Activated T-cell treated with anti-CD3 and anti-CD28 coated beads, Interleukin-2, amount 50 U/mL, for 4 hours (primary cell): ENCODE measurements around the gene RSPO3. TPM values are rescaled to one million over a fixed set of nuclear protein-coding genes. Genes with fewer than 3 reads are reported as not detected.
"Not testable (repeated sequence)": the region's sequence is repeated elsewhere in the genome, so short reads cannot be mapped to it uniquely, and the experiment has no call there.

ENCODE experiments used
- ATAC-seq, 2 donors: fragments of 200-7000 bp; cut with Tn5 transposase; one replicate each; pipeline ENCODE4 v1.10.0; 2021
- DNase-seq: peaks from one replicate; pipeline ENCODE4 v3.0.0-alpha.2; 2020
- H3K27me3 Mint-ChIP-seq: one replicate; pipeline ENCODE4 v1.8.0; 2021; ENCODE audit warnings: low read depth, mixed read lengths
- H3K36me3 Mint-ChIP-seq: one replicate; pipeline ENCODE4 v1.8.0; 2022; ENCODE audit warnings: mixed read lengths; ENCODE audit not compliant: insufficient read depth
- H3K4me1 Mint-ChIP-seq: one replicate; pipeline ENCODE4 v1.8.0; 2021; ENCODE audit warnings: low read depth, mixed read lengths
- H3K4me3 Mint-ChIP-seq: one replicate; pipeline ENCODE4 v1.8.0; 2021; ENCODE audit warnings: mild to moderate bottlenecking, moderate library complexity, mixed read lengths
- H3K9me3 Mint-ChIP-seq: one replicate; pipeline ENCODE4 v1.8.0; 2021; ENCODE audit warnings: mixed read lengths
- total RNA-seq, 3 donors: library from RNA; stranded (reverse); gene quantifications; one replicate each; pipeline ENCODE4 v1.2.1, GENCODE V29; 2021

Gene RSPO3
- total RNA-seq, 3 donors from 2014 or later: not detected

DNA sequence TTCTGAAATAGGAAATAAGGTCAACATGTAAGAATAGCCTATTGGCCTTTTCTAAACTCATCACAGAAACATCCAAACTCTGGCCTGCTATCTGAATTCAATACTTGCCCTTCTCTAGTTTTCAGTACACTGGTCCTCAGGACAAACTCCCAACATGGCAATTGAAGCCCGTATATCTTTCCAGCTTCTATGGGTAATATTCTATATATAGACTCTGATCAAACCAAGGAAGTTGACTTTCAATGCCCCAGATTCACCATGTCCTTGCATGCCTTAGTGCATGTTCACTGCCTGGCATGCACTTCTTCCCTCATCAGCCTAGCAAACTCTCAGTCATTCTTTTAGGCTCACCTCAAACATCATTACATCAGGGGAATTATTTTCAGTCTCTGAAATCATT is 73.2 kb downstream of the RSPO3 start:
- DNase-seq (no peak), ATAC-seq (no peak)
- Mint-ChIP-seq H3K9me3 (no peaks in the 10 kb centered on the region), H3K4me3 (no peak overlapping the region), H3K27me3 (peaks cover 3% of the 10 kb centered on the region), H3K4me1 (no peaks in the 10 kb centered on the region), H3K36me3 (no peaks in the 10 kb centered on the region)

DNA sequence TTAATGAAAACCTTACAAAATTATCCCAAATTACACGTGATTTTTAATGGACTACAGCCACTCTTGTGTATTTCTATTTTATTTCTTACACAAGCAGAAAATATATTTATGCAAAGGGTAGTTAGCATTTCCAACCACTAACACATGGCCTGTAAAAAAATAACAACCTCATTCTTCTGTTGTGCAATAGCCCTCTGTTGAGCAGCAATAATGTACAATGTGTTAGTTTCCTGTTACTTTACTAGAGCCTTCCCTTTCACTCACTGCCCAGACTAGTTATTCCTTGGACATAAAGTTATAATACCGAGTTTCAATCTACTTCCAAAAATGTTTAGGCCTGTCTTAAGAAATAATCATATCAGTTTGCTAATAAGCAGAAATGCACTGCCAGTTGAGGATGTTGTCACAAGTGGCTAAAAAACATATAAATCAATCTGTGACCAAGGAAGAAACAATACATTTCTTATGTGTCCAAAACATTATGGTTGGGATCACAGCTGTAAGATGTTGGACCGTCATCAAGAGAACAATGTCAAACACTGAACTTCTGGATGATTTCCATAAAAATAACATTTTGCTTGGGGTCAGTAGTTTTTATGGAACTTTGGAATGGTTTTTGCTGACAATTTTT is 74.6 kb downstream of the RSPO3 start:
- Mint-ChIP-seq H3K27me3 (peaks cover 6% of the 10 kb centered on the region), H3K4me1 (no peaks in the 10 kb centered on the region), H3K4me3 (no peak overlapping the region), H3K36me3 (no peaks in the 10 kb centered on the region), H3K9me3 (no peaks in the 10 kb centered on the region)
- DNase-seq (no peak), ATAC-seq (no peak)

DNA sequence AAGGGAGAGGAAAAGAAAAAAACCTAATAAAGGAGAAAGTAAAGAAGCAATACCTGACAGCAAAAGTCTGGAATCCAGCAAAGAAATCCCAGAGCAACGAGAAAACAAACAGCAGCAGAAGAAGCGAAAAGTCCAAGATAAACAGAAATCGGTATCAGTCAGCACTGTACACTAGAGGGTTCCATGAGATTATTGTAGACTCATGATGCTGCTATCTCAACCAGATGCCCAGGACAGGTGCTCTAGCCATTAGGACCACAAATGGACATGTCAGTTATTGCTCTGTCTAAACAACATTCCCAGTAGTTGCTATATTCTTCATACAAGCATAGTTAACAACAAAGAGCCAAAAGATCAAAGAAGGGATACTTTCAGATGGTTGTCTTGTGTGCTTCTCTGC is 77.4 kb downstream of the RSPO3 start:
- Mint-ChIP-seq H3K9me3 (no peaks in the 10 kb centered on the region), H3K36me3 (no peaks in the 10 kb centered on the region), H3K27me3 (peaks cover 16% of the 10 kb centered on the region), H3K4me3 (no peak overlapping the region), H3K4me1 (no peaks in the 10 kb centered on the region)
- ATAC-seq: no peak
- no peak for DNase-seq

DNA sequence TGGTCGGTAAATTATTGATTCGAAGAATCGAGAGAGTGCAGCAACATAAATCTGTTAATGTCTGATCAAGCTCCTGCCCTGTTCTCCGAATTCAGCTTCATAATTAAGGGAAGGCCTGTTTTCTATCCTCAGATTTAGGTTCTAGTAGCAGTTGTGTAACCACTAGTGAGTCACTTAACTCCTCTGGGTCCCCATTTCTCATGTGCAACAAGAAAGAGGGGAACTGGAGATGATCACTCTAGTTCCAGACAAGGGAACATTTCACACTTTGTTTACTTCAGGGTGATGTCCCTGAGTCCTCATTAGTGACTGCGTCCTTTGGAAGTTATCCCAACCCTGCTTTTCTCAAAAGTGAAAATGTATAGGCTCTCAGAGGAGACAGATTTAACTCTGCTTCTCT is 80.1 kb downstream of the RSPO3 start:
- Mint-ChIP-seq H3K27me3 (peaks cover 24% of the 10 kb centered on the region), H3K9me3 (no peaks in the 10 kb centered on the region), H3K4me1 (no peaks in the 10 kb centered on the region), H3K36me3 (no peaks in the 10 kb centered on the region), H3K4me3 (no peak overlapping the region)
- ATAC-seq (no peak), DNase-seq (no peak)

DNA sequence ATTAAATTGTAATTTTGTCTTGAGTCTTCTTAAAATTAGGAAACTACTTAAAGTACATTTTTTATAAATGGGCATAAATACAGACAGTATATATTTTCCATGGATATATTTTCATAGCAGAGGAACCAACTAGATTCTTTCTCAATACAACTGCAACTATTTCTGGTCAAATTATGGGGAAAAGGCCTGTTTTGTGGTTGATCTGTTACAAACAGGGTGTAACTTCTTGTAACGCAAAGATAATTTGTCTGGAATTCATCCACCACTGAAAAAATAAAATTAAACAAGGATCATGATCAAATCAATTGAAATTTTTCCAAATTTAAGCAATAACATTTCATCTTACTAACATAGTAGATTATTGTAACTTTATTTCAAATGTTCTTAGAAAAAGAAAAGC is 81.0 kb downstream of the RSPO3 start:
- ATAC-seq (no peak), DNase-seq (no peak)
- Mint-ChIP-seq H3K4me1 (no peaks in the 10 kb centered on the region), H3K9me3 (no peaks in the 10 kb centered on the region), H3K4me3 (no peak overlapping the region), H3K36me3 (no peaks in the 10 kb centered on the region), H3K27me3 (peaks cover 23% of the 10 kb centered on the region)

DNA sequence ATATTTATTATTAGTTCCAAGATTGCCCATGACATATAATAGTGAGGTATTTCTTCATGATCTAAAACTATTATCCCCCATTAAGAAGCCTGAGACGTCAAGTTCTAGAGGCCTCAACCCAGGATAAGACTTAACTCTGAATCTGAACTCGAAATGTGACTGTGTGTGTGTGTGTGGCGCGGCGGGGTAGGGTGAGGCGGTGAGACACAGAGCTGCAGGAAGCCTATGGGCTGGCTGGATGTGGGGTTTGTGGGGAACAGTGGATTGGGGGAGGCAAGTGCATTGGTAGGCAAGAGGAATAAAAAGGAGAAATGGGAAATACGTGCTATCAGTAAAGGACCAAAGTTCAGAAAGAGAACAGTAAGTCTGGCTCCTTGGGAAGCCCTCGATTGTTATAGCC is 81.6 kb downstream of the RSPO3 start:
- Mint-ChIP-seq H3K9me3 (no peaks in the 10 kb centered on the region), H3K27me3 (peaks cover 25% of the 10 kb centered on the region), H3K4me3 (no peak overlapping the region), H3K4me1 (no peaks in the 10 kb centered on the region), H3K36me3 (no peaks in the 10 kb centered on the region)
- DNase-seq: no peak
- ATAC-seq: no peak

DNA sequence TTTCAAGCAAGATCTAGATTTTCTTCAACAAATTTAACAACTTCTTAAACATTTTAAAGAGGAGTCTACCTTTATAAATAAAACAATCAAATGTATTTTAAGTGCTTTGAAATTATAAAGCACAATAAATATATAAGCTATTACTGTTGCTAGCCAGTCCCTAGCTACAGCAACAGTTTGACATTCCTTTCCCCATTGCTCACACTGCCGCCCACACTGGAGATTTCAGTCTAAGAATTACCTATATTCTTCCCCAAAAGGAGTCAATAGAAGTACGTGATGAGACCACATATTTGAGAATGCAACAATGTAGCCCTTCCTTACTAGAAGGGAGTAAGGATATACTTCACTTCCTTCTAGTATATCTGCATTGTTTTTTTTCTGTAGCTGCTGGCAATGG is 82.8 kb downstream of the RSPO3 start:
- no peak for DNase-seq
- Mint-ChIP-seq H3K4me1 (no peaks in the 10 kb centered on the region), H3K4me3 (no peak overlapping the region), H3K27me3 (peaks cover 26% of the 10 kb centered on the region), H3K9me3 (no peaks in the 10 kb centered on the region), H3K36me3 (no peaks in the 10 kb centered on the region)
- ATAC-seq: no peak

DNA sequence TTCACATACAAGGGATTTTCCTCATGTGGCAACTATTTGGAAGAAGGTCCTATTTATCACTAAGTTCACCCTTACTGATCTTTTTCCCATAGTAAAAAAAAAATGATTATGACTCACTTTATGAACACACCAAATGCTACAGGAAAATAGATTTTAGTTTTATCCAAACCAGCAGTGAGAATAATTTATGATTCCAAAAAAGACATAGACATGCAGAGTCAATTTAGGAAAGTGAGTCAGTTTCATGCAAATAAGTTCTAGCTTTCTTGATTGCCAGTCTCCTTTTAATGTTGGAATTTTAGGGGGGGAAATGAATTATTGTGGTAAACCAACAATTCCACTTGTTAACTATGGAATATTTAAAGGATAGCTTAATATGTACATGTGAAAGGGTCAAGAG is 84.2 kb downstream of the RSPO3 start:
- DNase-seq: no peak
- no peak for ATAC-seq
- H3K27me3 Mint-ChIP-seq: peaks cover 25% of the 10 kb centered on the region
- no peaks in the 10 kb centered on the region for H3K9me3 Mint-ChIP-seq
- H3K4me3 Mint-ChIP-seq: no peak overlapping the region
- no peaks in the 10 kb centered on the region for H3K36me3 Mint-ChIP-seq
- H3K4me1 Mint-ChIP-seq: no peaks in the 10 kb centered on the region

DNA sequence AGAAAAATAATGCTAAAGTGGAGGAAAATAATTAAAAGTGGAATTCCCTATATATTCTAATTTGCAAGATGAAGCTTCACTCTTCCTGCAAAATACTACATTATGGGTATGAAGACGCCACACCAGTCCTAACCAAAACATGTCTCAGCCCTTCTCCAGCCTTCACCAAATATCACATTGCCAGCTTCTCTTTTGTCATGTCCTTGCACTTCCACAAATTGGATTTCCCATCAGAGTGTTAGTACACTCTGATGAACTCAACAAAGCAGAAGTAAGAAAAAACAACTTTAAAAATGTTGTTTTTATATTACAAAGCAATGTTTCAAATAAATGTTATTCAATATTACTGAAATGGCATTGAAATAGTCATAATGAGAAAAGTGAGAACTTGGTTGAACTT is 85.8 kb downstream of the RSPO3 start:
- no peaks in the 10 kb centered on the region for H3K36me3 Mint-ChIP-seq
- no peak overlapping the region for H3K4me3 Mint-ChIP-seq
- ATAC-seq (no peak), DNase-seq (no peak)
- no peaks in the 10 kb centered on the region for H3K4me1 Mint-ChIP-seq
- no peaks in the 10 kb centered on the region for H3K9me3 Mint-ChIP-seq
- peaks cover 33% of the 10 kb centered on the region for H3K27me3 Mint-ChIP-seq

DNA sequence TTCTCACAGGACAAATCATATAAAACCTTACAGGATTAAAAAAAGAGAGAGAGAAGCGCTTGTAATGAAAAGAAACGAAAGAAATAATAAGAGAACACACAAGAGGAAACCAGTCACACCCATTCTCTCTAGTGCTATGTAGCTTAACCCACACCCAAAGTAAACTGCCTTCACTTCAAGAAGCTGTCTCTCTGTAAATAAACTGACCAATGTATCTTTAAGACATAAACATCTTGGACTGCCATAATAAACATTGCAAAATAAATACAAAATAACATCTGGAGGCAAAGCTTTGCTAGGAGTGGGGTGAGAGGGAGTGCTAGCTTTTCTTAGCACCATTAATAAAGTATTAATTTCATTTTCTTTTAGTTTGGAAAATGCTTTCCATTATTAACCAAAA is 86.6 kb downstream of the RSPO3 start:
- Mint-ChIP-seq H3K36me3 (no peaks in the 10 kb centered on the region), H3K4me1 (no peaks in the 10 kb centered on the region), H3K9me3 (no peaks in the 10 kb centered on the region), H3K27me3 (peaks cover 26% of the 10 kb centered on the region), H3K4me3 (no peak overlapping the region)
- DNase-seq (no peak), ATAC-seq (no peak)

DNA sequence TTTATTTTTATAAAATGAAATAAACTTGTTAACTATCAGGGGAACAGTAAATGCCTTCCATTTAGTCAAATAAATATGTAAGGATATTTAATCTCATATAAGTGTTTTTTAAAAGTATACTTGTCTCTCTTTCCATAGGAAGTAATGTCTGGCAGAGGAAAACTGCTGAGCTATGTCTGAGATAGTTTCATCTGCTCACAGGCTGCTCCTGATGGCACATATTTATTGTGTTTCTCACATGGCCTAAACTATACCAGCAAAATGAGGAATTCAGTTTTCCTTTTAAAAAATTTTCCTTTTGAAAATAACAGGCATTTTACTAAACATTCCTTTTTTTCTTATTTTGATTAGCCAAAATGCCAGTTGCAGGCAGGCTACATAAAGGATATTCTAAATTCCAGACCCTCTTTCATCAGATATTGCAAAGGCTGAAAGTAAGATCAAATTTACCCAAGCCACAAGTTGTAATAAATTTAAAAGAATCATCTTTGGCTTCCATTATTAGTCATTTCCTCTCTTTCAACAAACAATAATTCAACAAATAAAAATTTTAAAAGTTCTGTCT is 88.1 kb downstream of the RSPO3 start:
- Mint-ChIP-seq H3K4me3 (no peak overlapping the region), H3K9me3 (no peaks in the 10 kb centered on the region), H3K36me3 (no peaks in the 10 kb centered on the region), H3K4me1 (no peaks in the 10 kb centered on the region), H3K27me3 (peaks cover 30% of the 10 kb centered on the region)
- ATAC-seq (no peak), DNase-seq (no peak)

DNA sequence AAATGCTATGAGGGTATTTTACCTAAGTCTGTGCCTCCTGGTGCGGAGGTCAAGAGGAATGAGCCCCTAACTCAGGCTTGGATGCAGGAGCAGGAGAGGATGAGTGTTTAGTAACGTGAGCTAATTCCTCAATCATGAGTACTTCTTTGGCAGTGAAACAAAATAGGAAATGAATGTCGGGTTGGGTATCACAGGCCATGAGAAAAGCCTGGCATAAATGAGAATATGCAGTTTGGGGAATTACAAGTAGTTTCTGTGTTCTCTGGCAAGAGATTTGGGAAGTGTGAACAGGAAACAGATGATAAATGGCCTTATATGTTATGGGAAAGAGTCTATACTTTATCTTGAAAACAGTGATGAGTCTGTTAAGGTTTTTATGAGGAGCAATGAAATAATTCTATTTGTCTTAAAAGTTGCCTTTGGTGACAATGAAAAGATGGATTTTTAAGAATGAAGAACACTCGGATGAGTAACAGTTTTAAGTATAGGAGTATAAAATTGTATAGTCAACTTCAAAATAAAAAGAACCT is 89.2 kb downstream of the RSPO3 start:
- Mint-ChIP-seq H3K36me3 (no peaks in the 10 kb centered on the region), H3K9me3 (no peaks in the 10 kb centered on the region), H3K4me3 (no peak overlapping the region), H3K27me3 (peaks cover 27% of the 10 kb centered on the region), H3K4me1 (no peaks in the 10 kb centered on the region)
- ATAC-seq (no peak), DNase-seq (no peak)

DNA sequence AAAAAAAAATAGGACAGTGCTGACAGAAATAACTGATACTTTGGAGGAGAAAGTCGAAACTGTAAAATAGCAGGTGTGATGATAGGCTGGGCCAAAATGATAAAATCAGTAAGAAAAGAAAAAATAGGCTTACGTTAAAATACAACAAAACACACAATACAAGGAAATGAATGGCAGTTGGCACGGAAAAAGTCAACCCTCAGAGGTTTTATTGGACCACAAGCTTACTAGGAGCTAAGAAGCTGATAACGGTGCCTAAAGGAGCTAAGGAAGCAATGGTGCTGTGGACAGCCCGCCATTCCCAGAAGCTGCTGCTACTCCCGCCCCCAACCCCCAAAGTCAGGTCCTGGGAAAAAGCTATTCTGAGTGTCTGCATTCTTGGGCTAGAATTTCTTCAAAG is 92.3 kb downstream of the RSPO3 start:
- DNase-seq (no peak), ATAC-seq (no peak)
- Mint-ChIP-seq H3K9me3 (no peaks in the 10 kb centered on the region), H3K27me3 (peaks cover 21% of the 10 kb centered on the region), H3K4me1 (no peaks in the 10 kb centered on the region), H3K4me3 (no peak overlapping the region), H3K36me3 (no peaks in the 10 kb centered on the region)

DNA sequence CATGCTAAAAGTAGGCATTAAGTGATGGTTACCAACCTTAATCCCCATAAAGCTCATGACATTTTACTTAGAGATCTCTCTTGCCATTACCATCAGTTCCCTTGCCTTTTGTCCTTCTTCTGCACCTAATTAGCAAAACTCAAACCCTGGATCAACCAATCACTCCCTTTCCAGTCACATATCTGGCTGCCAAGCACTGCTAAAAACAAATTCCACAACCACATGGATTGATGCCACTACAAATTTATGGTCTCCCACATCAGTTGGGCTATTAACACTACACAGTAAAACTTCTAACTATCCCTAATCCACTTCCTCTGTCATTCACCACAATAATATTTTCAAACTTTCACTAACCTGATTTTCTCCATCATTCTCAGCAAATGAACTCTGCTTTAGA is 93.9 kb downstream of the RSPO3 start:
- Mint-ChIP-seq H3K9me3 (no peaks in the 10 kb centered on the region), H3K27me3 (peaks cover 21% of the 10 kb centered on the region), H3K4me3 (no peak overlapping the region), H3K4me1 (no peaks in the 10 kb centered on the region), H3K36me3 (no peaks in the 10 kb centered on the region)
- ATAC-seq (no peak), DNase-seq (no peak)

DNA sequence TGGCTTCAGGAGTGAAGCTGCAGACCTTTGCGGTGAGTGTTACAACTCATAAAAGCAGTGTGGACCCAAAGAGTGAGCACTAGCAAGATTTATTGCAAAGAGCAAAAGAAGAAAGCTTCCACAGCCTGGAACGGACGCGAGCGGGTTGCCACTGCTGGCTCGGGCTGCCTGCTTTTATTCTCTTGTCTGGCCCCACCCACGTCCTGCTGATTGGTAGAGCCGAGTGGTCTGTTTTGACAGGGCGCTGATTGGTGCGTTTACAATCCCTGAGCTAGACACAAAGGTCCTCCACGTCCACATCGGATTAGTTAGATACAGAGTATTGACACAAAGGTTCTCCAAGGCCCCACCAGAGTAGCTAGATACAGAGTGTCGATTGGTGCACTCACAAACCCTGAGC is 95.6 kb downstream of the RSPO3 start:
- H3K36me3 Mint-ChIP-seq, H3K4me1 Mint-ChIP-seq, DNase-seq, H3K9me3 Mint-ChIP-seq, ATAC-seq, H3K4me3 Mint-ChIP-seq: not testable (repeated sequence)
- peaks cover 11% of the 10 kb centered on the region for H3K27me3 Mint-ChIP-seq
